GM19239 (cell line): Measurements from ENCODE around the gene SIRPB1.
"Not testable (repeated sequence)": the region's sequence is repeated elsewhere in the genome, so short reads cannot be mapped to it uniquely, and the experiment has no call there.

Experiments used
- DNase-seq: peaks from one replicate; pipeline ENCODE4 v3.0.0; 2011; ENCODE audit warnings: low spot score; ENCODE audit not compliant: insufficient read length
- FAIRE-seq: peaks from 2 replicates; lab custom pipeline; 2011; peaks lifted over from hg19 to GRCh38; lab: Jason Lieb, UNC

The SIRPB1 gene

GRCh38 chr20:1619861-1620444, at the start of gene SIRPB1:
TSS of gene SIRPB1 (minus strand) at chr20:1620009. CDS start at chr20:1619944, 65 bp downstream.
- FAIRE-seq, result no peak
- no peak for DNase-seq

GRCh38 chr20:1669304-1669703, 49.5 kb upstream of the SIRPB1 start:
- DNase-seq (no peak), FAIRE-seq (no peak)

GRCh38 chr20:1667502-1668085, 47.8 kb upstream of the SIRPB1 start:
- FAIRE-seq, result no peak
- no peak for DNase-seq

GRCh38 chr20:1666802-1667201, 47.0 kb upstream of the SIRPB1 start:
- no peak for DNase-seq
- no peak for FAIRE-seq

- DNase-seq (no peak), FAIRE-seq (no peak)
These were observed 45.5 kb upstream of the SIRPB1 start for GRCh38 chr20:1665345-1665744.

- FAIRE-seq (no peak), DNase-seq (peak; percentile 8)
These were observed 45.1 kb upstream of the SIRPB1 start for GRCh38 chr20:1664911-1665310.

- FAIRE-seq (no peak), DNase-seq (no peak)
These were observed 44.1 kb upstream of the SIRPB1 start for GRCh38 chr20:1663917-1664316.

GRCh38 chr20:1661542-1662299, 41.9 kb upstream of the SIRPB1 start:
- FAIRE-seq (no peak), DNase-seq (no peak)

- FAIRE-seq (no peak), DNase-seq (no peak)
These were observed 40.4 kb upstream of the SIRPB1 start for GRCh38 chr20:1660246-1660645.

GRCh38 chr20:1657556-1658334, 37.9 kb upstream of the SIRPB1 start, which contains the start of gene SIRPG:
TSS of gene SIRPG (minus strand) at chr20:1657779. CDS start at chr20:1657714, 65 bp downstream.
- no peak for DNase-seq
- no peak for FAIRE-seq

GRCh38 chr20:1656844-1657243, 37.0 kb upstream of the SIRPB1 start:
- DNase-seq (no peak), FAIRE-seq (no peak)

- FAIRE-seq (no peak), DNase-seq (no peak)
These were observed 35.2 kb upstream of the SIRPB1 start for GRCh38 chr20:1654996-1655395.

- no peak for DNase-seq
- FAIRE-seq, result peak; percentile 49
These were observed 33.2 kb upstream of the SIRPB1 start for GRCh38 chr20:1652960-1653359.

GRCh38 chr20:1652104-1652503, 32.3 kb upstream of the SIRPB1 start:
- DNase-seq (no peak), FAIRE-seq (no peak)

GRCh38 chr20:1651268-1652058, 31.7 kb upstream of the SIRPB1 start:
- FAIRE-seq (no peak), DNase-seq (no peak)

- FAIRE-seq, result no peak
- DNase-seq, result no peak
These were observed 28.3 kb upstream of the SIRPB1 start for GRCh38 chr20:1648101-1648500.

GRCh38 chr20:1646975-1647431, 27.2 kb upstream of the SIRPB1 start:
- DNase-seq (no peak), FAIRE-seq (no peak)

GRCh38 chr20:1644101-1644962, 24.5 kb upstream of the SIRPB1 start:
- DNase-seq, result no peak
- FAIRE-seq, result no peak

- DNase-seq, FAIRE-seq: not testable (repeated sequence)
These were observed 18.8 kb upstream of the SIRPB1 start for GRCh38 chr20:1638643-1639042.
